CD4-positive, alpha-beta memory T cell (primary cell): ENCODE results near the gene EXOG. TPM values are rescaled to one million over a fixed set of nuclear protein-coding genes. Genes with fewer than 3 reads are reported as not detected.

ENCODE experiments used
- CTCF ChIA-PET: fragments of 350-600 bp; sonication (Branson Sonifier 250); formaldehyde crosslinking; loops from one replicate; lab custom pipeline; 2021; ENCODE audit warnings: inconsistent platforms; ENCODE audit not compliant: partially characterized antibody; lab: Charles Lee
- POLR2A ChIA-PET: fragments of 350-600 bp; sonication (Branson Sonifier 250); formaldehyde crosslinking; loops from one replicate; lab custom pipeline; 2021; ENCODE audit not compliant: partially characterized antibody; lab: Charles Lee
- DNase-seq, 5 donors: peaks; one replicate each; pipeline versions ENCODE4 v3.0.0 to v3.0.0-alpha.2; 2020 to 2022; ENCODE audit warnings: mixed read lengths in 1 of 5
- H3K27ac ChIP-seq: one replicate; pipeline ENCODE4 v1.7.0; 2013; ENCODE audit warnings: low read depth, low read length
- H3K27me3 ChIP-seq: 2 replicates; pipeline ENCODE4 v1.7.0; 2013; ENCODE audit warnings: mild to moderate bottlenecking, low read length, moderate library complexity; ENCODE audit not compliant: insufficient read depth
- H3K36me3 ChIP-seq: 2 replicates; pipeline ENCODE4 v1.7.0; 2013; ENCODE audit warnings: mild to moderate bottlenecking, low read length, moderate library complexity; ENCODE audit not compliant: insufficient read depth
- H3K4me1 ChIP-seq: 2 replicates; pipeline ENCODE4 v1.7.0; 2013; ENCODE audit warnings: mild to moderate bottlenecking, low read length, moderate library complexity; ENCODE audit not compliant: insufficient read depth
- H3K4me3 ChIP-seq, 2 donors: one replicate each; pipeline ENCODE4 v1.7.0; 2013; ENCODE audit warnings: low read length in 2 of 2, mild to moderate bottlenecking in 1 of 2
- H3K9me3 ChIP-seq, 2 donors: one replicate each; pipeline ENCODE4 v1.7.0; 2013; ENCODE audit warnings: low read length in 2 of 2, control low read depth in 1 of 2; ENCODE audit not compliant: control insufficient read depth in 1 of 2
- H3K27ac Mint-ChIP-seq, 7 donors: one replicate each; pipeline ENCODE4 v1.8.0; 2020 to 2021; ENCODE audit warnings: mixed read lengths in 7 of 7, mild to moderate bottlenecking in 6 of 7, inconsistent platforms in 3 of 7, moderate library complexity in 3 of 7
- H3K27me3 Mint-ChIP-seq, 2 donors: one replicate each; pipeline ENCODE4 v1.8.0; 2020 to 2021; ENCODE audit warnings: mixed read lengths in 2 of 2
- H3K36me3 Mint-ChIP-seq, 2 donors: one replicate each; pipeline ENCODE4 v1.8.0; 2020 to 2021; ENCODE audit warnings: mixed read lengths in 2 of 2, inconsistent platforms in 1 of 2, mild to moderate bottlenecking in 1 of 2
- H3K4me1 Mint-ChIP-seq, 4 donors: one replicate each; pipeline ENCODE4 v1.8.0; 2020 to 2021; ENCODE audit warnings: mixed read lengths in 4 of 4, mild to moderate bottlenecking in 1 of 4
- H3K4me3 Mint-ChIP-seq, 8 donors: one replicate each; pipeline ENCODE4 v1.8.0; 2020 to 2021; ENCODE audit warnings: mixed read lengths in 8 of 8, mild to moderate bottlenecking in 7 of 8, moderate library complexity in 6 of 8, inconsistent platforms in 3 of 8
- H3K9me3 Mint-ChIP-seq, 8 donors: one replicate each; pipeline ENCODE4 v1.8.0; 2020 to 2021; ENCODE audit warnings: mixed read lengths in 8 of 8, mild to moderate bottlenecking in 5 of 8, inconsistent platforms in 3 of 8, moderate library complexity in 1 of 8
- intact Hi-C: fragments of 100-400 bp; cut with micrococcal nuclease; formaldehyde crosslinking; loops from one replicate; pipeline ENCODE4 v1.15.1; 2023
- polyA plus RNA-seq, 2 donors: library from polyadenylated mRNA; unstranded; fragments of 300-500 nt; fragmentation: Illumina TruSeq; gene quantifications; one replicate each; pipeline ENCODE4 v1.2.3, GENCODE V29; 2021
- total RNA-seq, 2 experiments: library from RNA; stranded (reverse); gene quantifications; one replicate each; pipeline ENCODE4 v1.2.3, GENCODE V29; 2021

The EXOG gene
- total and polyA plus RNA-seq, 4 experiments from 2014 or later, result 2.6 to 33.3 (median 21.4) TPM

DNA sequence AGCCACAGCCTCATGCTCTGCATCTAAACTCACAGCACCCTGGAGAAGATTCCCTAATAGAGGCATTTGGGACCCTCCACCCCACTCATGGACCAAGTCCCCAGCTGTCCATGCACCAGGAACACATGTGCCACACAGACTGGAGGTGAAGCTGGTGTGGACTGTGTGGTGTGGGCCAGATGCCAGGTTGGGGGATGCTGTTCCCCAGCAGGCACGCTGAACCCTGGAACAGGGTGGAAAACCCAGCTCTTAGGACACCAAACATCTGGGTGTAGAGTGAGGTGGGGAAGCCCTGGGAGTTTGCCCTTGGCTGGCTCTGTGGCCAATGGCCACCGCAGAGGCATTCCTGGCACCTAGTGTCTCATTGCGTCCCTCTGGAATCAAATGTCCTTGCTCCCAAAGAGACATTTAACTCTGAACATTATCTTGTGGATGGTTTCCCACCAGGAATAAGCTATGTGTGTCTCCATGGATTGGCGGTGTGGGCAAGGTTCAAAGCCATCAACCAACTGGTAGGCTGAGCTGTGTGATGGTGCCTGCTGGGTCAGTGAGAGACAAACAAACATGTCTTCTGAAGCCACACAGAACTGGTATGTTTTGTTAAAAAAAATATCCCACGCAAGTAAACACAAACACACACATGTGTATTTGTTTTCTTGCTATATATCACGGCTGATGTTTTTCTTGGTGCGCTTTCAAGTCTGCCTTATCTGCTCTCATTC is 65.0 kb downstream of the EXOG start:
- Histone ChIP-seq H3K4me1 (no peaks in the 10 kb centered on the region), H3K27me3 (no peaks in the 10 kb centered on the region), H3K36me3 (no peaks in the 10 kb centered on the region), H3K27ac (no peak overlapping the region), H3K4me3 (no peak overlapping the region), H3K9me3 (no peaks in the 10 kb centered on the region)
- POLR2A ChIA-PET, result no interaction called here
- intact Hi-C loops, result no loop called here
- H3K4me1 Mint-ChIP-seq, result no peaks in the 10 kb centered on the region
- no peaks in the 10 kb centered on the region for H3K27me3 Mint-ChIP-seq
- CTCF ChIA-PET, result no interaction called here
- peaks cover 0 to 4% (median 0%) of the 10 kb centered on the region in 8 donors for H3K9me3 Mint-ChIP-seq
- no peak overlapping the region for H3K4me3 Mint-ChIP-seq
- no peaks in the 10 kb centered on the region for H3K36me3 Mint-ChIP-seq
- DNase-seq, result no peak
- H3K27ac Mint-ChIP-seq, result no peak overlapping the region

DNA sequence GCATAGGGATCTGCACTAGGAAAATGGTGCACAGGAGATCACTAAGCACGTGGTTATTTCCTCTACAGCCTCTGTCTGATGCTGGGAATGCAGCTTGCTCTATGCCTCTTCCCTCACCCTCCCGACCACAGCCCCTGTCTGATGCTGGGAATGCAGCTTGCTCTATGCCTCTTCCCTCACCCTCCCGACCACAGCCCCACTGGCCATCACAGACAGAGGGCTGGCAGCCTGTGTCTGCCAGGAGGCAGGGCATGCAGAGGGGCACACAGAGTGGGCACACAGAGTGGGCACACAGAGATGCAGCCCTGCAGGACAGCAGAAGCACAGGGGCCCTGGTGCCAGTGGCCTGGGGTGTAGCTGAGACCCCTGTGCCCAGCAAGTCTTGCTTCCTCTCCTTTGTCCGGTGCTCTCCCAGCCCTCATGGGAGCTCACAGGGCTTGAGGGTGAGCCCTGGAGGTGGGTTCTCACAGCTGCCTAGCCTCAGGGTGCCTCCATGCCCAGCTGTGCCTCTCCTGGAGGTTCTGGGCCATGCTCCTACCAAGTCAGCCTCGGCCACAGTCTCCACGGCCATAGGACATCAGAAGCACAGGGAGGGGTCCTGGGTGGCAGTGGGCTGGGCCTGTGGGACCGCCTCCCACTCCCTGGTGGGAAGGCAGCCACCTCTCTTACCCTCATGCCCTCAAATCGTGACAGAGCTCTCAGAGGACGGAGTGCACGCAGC is 65.8 kb downstream of the EXOG start:
- Mint-ChIP-seq H3K36me3 (no peaks in the 10 kb centered on the region), H3K9me3 (peaks cover 0 to 4% (median 0%) of the 10 kb centered on the region in 8 donors), H3K27me3 (no peaks in the 10 kb centered on the region), H3K27ac (no peak overlapping the region), H3K4me3 (no peak overlapping the region), H3K4me1 (no peaks in the 10 kb centered on the region)
- no peaks in the 10 kb centered on the region for H3K9me3 ChIP-seq
- no peaks in the 10 kb centered on the region for H3K27me3 ChIP-seq
- no peak for DNase-seq
- no peaks in the 10 kb centered on the region for H3K36me3 ChIP-seq
- no peaks in the 10 kb centered on the region for H3K4me1 ChIP-seq
- no peak overlapping the region for H3K27ac ChIP-seq
- POLR2A ChIA-PET, result no interaction called here
- intact Hi-C loops, result no loop called here
- CTCF ChIA-PET, result no interaction called here
- no peak overlapping the region for H3K4me3 ChIP-seq

DNA sequence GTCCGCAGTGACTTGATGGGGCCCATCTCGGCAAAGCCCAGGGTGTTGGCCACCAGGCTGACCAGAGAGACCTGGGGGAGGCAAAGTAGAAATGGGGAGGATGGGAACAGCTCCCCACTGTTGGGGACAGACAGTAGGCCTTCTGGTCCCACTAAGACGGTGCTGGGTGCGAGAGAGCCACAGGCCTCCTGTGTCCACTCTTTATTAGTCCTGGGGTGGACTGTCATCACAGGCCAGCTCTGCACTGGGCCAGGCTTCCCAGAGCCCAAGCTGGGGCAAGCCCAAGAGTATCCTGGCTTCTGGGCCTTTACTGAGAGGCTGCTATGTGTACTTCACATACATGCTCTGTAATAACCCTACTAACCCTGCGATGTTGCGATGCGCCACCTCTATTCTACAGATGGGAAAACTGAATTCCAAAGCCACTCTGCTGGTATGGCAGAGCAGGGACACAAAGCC is 66.4 kb downstream of the EXOG start:
- DNase-seq, result no peak
- Histone ChIP-seq H3K27ac (no peak overlapping the region), H3K27me3 (no peaks in the 10 kb centered on the region), H3K9me3 (no peaks in the 10 kb centered on the region), H3K36me3 (no peaks in the 10 kb centered on the region), H3K4me3 (no peak overlapping the region), H3K4me1 (no peaks in the 10 kb centered on the region)
- CTCF ChIA-PET, result no interaction called here
- POLR2A ChIA-PET, result no interaction called here
- peaks cover 0 to 2% (median 0%) of the 10 kb centered on the region in 8 donors for H3K9me3 Mint-ChIP-seq
- intact Hi-C loops, result no loop called here
- no peaks in the 10 kb centered on the region for H3K4me1 Mint-ChIP-seq
- H3K36me3 Mint-ChIP-seq, result no peaks in the 10 kb centered on the region
- H3K27ac Mint-ChIP-seq, result no peak overlapping the region
- no peak overlapping the region for H3K4me3 Mint-ChIP-seq
- no peaks in the 10 kb centered on the region for H3K27me3 Mint-ChIP-seq

DNA sequence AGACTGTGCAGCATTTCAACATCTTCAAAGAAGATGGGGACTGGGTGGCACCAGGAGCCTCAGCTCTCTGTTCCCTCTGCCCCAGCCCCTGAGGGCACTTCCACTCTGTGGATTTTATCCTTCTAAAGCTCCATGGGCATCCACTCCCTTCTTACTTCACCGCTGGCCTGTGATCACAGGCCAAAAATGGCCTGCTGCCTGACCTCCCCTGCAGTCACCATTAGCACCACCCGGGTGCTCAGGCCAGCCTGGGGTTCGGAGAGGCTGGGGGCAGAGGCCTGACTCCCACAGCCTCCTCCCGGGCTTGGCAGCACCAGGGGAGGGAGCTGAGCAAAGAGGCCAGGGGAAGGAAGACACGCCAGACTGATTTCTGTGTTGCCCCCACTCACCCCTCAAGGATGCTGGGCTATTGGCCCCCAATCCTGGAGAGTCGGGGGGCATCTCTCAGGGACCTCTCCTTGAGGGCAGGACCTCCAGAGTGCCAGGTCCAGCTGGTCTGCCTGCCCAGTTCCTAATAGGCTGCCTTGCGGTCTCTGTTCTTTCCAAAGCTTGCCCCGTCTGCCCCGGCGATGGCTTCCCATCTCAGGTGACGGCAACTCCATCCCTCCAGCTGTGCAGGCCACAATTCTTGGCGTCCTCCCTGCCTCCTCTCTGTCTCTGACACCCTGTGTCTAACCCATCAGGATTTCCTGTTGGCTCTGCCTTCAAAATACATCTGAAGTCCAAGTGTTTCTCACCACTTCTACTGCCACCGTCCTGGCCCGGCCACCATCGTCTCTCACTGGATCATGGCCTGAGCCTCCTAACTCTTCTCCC is 67.1 kb downstream of the EXOG start:
- Mint-ChIP-seq H3K4me3 (no peak overlapping the region), H3K27ac (no peak overlapping the region)
- DNase-seq, result no peak

DNA sequence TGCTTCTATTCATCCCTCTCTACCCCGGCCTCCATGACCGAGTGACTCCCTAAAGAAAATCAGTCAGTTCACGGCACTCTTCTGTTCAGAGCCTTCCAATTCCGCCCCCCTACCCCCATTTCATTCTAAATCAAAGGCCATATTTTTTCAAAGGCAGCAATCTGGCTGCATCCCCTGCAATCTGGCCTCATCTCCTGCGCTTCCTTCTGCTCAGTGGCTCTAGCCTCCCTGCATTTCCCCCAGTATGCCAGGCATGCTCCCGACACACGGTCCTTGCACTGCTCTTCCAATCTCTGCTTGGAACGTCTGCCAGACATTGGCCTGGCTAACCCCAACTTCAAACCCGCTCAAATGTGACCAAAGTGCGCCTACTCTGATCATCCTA is 67.7 kb downstream of the EXOG start:
- DNase-seq, result no peak
- no peaks in the 10 kb centered on the region for H3K36me3 ChIP-seq
- H3K9me3 ChIP-seq, result no peaks in the 10 kb centered on the region
- H3K27me3 Mint-ChIP-seq, result no peaks in the 10 kb centered on the region
- H3K4me1 Mint-ChIP-seq, result no peaks in the 10 kb centered on the region
- ChIA-PET CTCF (no interaction called here), POLR2A (no interaction called here)
- no peak overlapping the region for H3K4me3 ChIP-seq
- no peak overlapping the region for H3K27ac ChIP-seq
- H3K9me3 Mint-ChIP-seq, result peaks cover 0 to 2% (median 0%) of the 10 kb centered on the region in 8 donors
- no peaks in the 10 kb centered on the region for H3K36me3 Mint-ChIP-seq
- H3K27me3 ChIP-seq, result no peaks in the 10 kb centered on the region
- H3K27ac Mint-ChIP-seq, result peak overlapping the region in 1 of 7 donors; percentile 57
- intact Hi-C loops, result no loop called here
- H3K4me1 ChIP-seq, result no peaks in the 10 kb centered on the region
- H3K4me3 Mint-ChIP-seq, result no peak overlapping the region

More for the DNA sequence above, 67.1 kb downstream of the EXOG start:
- Histone ChIP-seq H3K4me1 (no peaks in the 10 kb centered on the region), H3K9me3 (no peaks in the 10 kb centered on the region), H3K27me3 (no peaks in the 10 kb centered on the region), H3K4me3 (no peak overlapping the region), H3K36me3 (no peaks in the 10 kb centered on the region), H3K27ac (no peak overlapping the region)
- POLR2A ChIA-PET, result no interaction called here
- no peaks in the 10 kb centered on the region for H3K4me1 Mint-ChIP-seq
- intact Hi-C loops, result no loop called here
- H3K9me3 Mint-ChIP-seq, result peaks cover 0 to 2% (median 0%) of the 10 kb centered on the region in 8 donors
- H3K27me3 Mint-ChIP-seq, result no peaks in the 10 kb centered on the region
- CTCF ChIA-PET, result no interaction called here
- H3K36me3 Mint-ChIP-seq, result no peaks in the 10 kb centered on the region

GRCh38 chr3:38564631-38565338 is 68.6 kb downstream of the EXOG start:
- H3K9me3 ChIP-seq, result no peaks in the 10 kb centered on the region
- DNase-seq, result no peak
- H3K4me1 Mint-ChIP-seq, result no peaks in the 10 kb centered on the region
- intact Hi-C loops, result no loop called here
- H3K27ac ChIP-seq, result no peak overlapping the region
- no peaks in the 10 kb centered on the region for H3K36me3 ChIP-seq
- H3K9me3 Mint-ChIP-seq, result peaks cover 0 to 2% (median 0%) of the 10 kb centered on the region in 8 donors
- no peak overlapping the region for H3K27ac Mint-ChIP-seq
- H3K27me3 ChIP-seq, result no peaks in the 10 kb centered on the region
- ChIA-PET CTCF (no interaction called here), POLR2A (no interaction called here)
- no peak overlapping the region for H3K4me3 ChIP-seq
- H3K27me3 Mint-ChIP-seq, result no peaks in the 10 kb centered on the region
- no peak overlapping the region for H3K4me3 Mint-ChIP-seq
- no peaks in the 10 kb centered on the region for H3K4me1 ChIP-seq
- H3K36me3 Mint-ChIP-seq, result no peaks in the 10 kb centered on the region
